Tibial artery (tissue), 4 donors: ENCODE results near the gene DRGX.

Source experiments
- DNase-seq, 2 donors: peaks; one replicate each; pipeline ENCODE4 v3.0.0-alpha.2; 2019
- H3K27ac ChIP-seq, 2 donors: fragments of 200-600 bp; sonication (generic) in 1 of 2; 1 replicate in 1 of 2; 2 replicates in 1 of 2; pipeline ENCODE4 v1.5.1; 2018 to 2019; ENCODE audit warnings: mild to moderate bottlenecking in 1 of 2
- H3K27me3 ChIP-seq, 2 donors: fragments of 200-600 bp; sonication (generic) in 1 of 2; one replicate each; pipeline versions ENCODE4 v1.5.1 to v1.6.0; 2016 to 2019
- H3K36me3 ChIP-seq, 3 donors: fragments of 200-600 bp; sonication (generic) in 2 of 3; one replicate each; pipeline ENCODE4 v1.5.1; 2016 to 2019; ENCODE audit warnings: mild to moderate bottlenecking in 2 of 3
- H3K4me1 ChIP-seq, 4 donors: fragments of 200-600 bp; sonication (generic) in 2 of 4; 1 replicate in 3 of 4; 2 replicates in 1 of 4; pipeline ENCODE4 v1.5.1; 2016 to 2019
- H3K4me3 ChIP-seq, 2 donors: fragments of 200-600 bp; sonication (generic) in 1 of 2; 1 replicate in 1 of 2; 2 replicates in 1 of 2; pipeline ENCODE4 v1.5.1; 2018 to 2019; ENCODE audit warnings: mild to moderate bottlenecking in 2 of 2
- H3K9me3 ChIP-seq, 3 donors: fragments of 200-600 bp; sonication (generic) in 1 of 3; one replicate each; pipeline ENCODE4 v1.5.1; 2016 to 2019
- intact Hi-C: fragments of 100-400 bp; cut with DNase I; formaldehyde crosslinking; loops from one replicate; pipeline ENCODE4 v1.15.0; 2023; ENCODE audit warnings: low total_unique reads
- TF ChIP-seq, protein P1 (sequence below), 2 experiments: fragments of 200-600 bp in 1 of 2; fragments of 450-650 bp in 1 of 2; IDR thresholded peaks; one replicate each; pipeline ENCODE4 v1.5.1; 2017 to 2019; ENCODE audit warnings: antibody characterized with exemption in 2 of 2, mild to moderate bottlenecking in 1 of 2, moderate library complexity in 1 of 2

Gene DRGX

DNA sequence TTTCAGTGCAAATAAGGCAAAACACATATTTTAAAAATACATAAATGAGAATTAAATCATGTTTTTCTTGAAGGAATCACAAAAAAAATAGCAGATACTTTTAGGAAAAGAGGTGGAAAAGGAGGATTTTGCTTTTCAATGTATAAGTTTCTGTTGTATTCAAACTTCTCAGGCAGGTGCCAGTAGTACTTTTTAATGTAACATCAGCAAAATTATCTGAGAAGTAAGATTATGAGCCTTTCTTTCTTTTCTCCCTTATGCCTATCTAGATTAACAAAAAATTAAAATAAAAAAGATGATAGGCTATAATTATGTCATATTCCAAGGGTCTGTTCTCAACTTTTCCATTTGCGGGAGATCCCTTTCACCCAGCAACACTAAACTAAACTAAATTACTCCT, 2.6 kb downstream of the DRGX start:
- Histone ChIP-seq H3K36me3 (no peaks in the 10 kb centered on the region), H3K9me3 (no peaks in the 10 kb centered on the region), H3K27me3 (peaks cover 0 to 68% of the 10 kb centered on the region in 2 donors), H3K4me1 (peaks cover 0 to 27% (median 13%) of the 10 kb centered on the region in 4 donors), H3K4me3 (no peak overlapping the region), H3K27ac (no peak overlapping the region)
- TF ChIP-seq, protein P1, sequence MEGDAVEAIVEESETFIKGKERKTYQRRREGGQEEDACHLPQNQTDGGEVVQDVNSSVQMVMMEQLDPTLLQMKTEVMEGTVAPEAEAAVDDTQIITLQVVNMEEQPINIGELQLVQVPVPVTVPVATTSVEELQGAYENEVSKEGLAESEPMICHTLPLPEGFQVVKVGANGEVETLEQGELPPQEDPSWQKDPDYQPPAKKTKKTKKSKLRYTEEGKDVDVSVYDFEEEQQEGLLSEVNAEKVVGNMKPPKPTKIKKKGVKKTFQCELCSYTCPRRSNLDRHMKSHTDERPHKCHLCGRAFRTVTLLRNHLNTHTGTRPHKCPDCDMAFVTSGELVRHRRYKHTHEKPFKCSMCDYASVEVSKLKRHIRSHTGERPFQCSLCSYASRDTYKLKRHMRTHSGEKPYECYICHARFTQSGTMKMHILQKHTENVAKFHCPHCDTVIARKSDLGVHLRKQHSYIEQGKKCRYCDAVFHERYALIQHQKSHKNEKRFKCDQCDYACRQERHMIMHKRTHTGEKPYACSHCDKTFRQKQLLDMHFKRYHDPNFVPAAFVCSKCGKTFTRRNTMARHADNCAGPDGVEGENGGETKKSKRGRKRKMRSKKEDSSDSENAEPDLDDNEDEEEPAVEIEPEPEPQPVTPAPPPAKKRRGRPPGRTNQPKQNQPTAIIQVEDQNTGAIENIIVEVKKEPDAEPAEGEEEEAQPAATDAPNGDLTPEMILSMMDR (IDR thresholded peaks at IDR 0.05), result no peak
- DNase-seq, result no peak
- intact Hi-C loops, result no loop called here

DNA sequence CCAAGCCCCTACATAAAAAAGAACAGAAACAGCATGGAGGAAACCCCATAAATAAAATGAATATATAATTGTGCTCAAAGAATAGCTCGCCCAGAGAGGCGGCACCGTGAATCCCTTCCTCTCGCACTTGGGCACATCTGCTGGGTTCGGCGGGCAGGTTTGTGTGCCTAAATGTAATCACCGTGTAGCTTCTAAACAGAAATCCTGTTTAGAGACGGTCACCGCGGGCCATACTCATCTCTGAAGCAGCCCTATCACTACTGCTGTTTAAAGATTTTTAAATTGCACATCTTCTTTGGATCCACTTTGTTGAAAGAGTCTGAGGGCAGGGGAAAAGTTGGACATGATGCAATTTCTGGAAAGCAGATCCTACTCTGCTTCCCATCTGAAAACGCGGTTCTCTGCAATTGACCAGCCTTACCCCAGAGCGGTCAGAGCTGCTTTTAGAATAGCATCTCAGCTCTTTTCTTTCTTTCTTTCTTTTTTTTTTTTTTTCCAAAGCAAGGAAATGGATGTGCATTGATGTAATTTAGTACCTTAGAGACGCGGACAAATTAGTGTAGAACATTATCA, 6.4 kb downstream of the DRGX start:
- Histone ChIP-seq H3K27ac (no peak overlapping the region), H3K4me3 (no peak overlapping the region), H3K27me3 (peaks cover 0 to 53% of the 10 kb centered on the region in 2 donors), H3K4me1 (no peaks in the 10 kb centered on the region), H3K36me3 (no peaks in the 10 kb centered on the region), H3K9me3 (no peaks in the 10 kb centered on the region)
- DNase-seq, result no peak
- intact Hi-C loops, result no loop called here
- TF ChIP-seq, protein P1 (IDR thresholded peaks at IDR 0.05), result no peak

DNA sequence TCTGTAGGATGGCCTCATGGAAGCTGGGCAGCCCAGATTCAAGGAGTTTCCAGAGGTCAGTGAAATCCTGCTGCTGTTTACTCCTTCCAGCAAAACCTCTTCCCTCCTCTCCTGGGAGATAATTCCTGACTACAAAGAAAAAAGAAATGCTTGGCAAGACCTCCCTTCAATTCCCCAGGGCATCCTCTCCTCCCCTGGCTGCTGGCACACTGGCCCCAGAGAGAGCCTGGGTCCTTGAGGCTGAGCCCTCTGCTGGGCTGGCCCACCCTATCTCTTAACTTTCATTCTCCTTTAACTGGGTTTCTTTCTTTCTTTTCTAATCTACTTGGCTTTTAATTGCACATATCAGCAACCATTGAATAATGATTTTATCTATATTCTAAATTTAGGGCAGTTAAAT, 7.7 kb downstream of the DRGX start:
- no peaks in the 10 kb centered on the region for H3K4me1 ChIP-seq
- H3K27ac ChIP-seq, result no peak overlapping the region
- H3K9me3 ChIP-seq, result no peaks in the 10 kb centered on the region
- peaks cover 0 to 48% of the 10 kb centered on the region in 2 donors for H3K27me3 ChIP-seq
- TF ChIP-seq, protein P1 (IDR thresholded peaks at IDR 0.05), result no peak
- no peaks in the 10 kb centered on the region for H3K36me3 ChIP-seq
- no peak for DNase-seq
- no peak overlapping the region for H3K4me3 ChIP-seq
- intact Hi-C loops, result no loop called here

DNA sequence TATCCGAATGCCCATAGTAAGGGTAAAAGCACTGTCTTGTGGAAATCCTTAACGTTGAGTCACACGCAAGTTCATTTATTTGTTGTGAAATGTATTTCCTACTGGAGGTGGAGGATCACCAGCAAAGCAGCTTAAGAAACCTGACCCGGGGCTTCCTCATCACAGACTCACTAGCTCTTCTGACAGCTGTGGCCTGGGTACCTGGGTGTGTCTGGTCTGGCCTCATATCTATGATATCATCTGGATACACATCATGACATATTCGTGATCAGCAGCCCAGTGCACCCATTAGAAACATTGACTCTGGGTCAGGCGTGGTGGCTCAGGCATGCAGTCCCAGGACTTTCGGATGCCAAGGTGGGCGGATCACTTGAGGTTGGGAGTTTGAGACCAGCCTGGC, 8.8 kb downstream of the DRGX start:
- no peak overlapping the region for H3K4me3 ChIP-seq
- H3K9me3 ChIP-seq, result no peaks in the 10 kb centered on the region
- H3K27ac ChIP-seq, result no peak overlapping the region
- H3K4me1 ChIP-seq, result no peaks in the 10 kb centered on the region
- H3K36me3 ChIP-seq, result no peaks in the 10 kb centered on the region
- no peak for DNase-seq
- intact Hi-C loops, result no loop called here
- peaks cover 0 to 44% of the 10 kb centered on the region in 2 donors for H3K27me3 ChIP-seq
- TF ChIP-seq, protein P1 (IDR thresholded peaks at IDR 0.05), result no peak

DNA sequence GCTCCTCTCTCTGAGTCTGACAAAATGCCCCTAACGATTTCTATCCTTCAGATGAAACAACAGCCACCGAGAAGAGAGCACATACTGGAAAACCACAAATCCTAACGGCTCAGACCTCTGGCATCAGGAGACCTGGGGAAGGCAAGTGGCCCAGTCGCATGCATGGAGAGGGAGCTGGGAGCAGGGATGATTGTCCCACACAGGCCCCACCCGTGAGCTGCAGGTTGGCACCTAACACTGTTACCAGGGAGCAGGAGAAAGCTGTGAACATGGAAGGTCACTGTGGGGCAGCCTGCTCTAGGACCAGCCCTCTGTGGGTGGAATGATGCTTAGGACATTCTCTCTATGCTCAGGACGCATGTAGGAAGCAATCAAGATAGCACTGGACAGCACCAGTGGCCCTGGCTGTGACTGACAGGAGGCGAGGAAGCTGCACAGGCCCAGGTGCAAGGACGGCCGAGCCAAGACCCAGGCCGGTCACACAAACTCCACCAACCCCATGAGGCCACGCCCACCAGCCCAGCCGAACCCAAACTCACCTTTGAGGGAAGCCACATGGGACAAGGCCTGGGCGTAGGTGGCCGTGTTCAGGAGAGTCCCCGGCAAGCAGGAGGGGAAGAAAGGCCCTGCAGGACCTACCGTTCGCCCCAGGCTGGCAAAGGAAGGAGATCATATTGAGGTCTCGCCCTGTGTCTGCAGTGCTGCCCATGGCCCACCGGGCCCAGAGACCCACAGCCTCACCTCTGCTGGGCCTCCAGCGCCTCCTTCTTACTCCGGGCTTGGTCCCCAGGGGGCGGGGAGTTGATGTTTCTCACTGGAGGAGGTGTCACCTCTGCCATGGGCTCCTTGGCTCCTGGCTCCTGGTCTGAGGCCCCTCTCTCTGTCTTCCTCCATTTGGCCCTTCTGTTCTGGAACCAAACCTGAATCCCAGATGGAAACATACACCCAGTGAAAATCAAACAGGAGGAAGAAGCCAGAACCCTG, 9.7 kb downstream of the DRGX start:
- intact Hi-C loops, result no loop called here
- no peaks in the 10 kb centered on the region for H3K36me3 ChIP-seq
- H3K27me3 ChIP-seq, result peaks cover 0 to 40% of the 10 kb centered on the region in 2 donors
- no peak overlapping the region for H3K4me3 ChIP-seq
- no peak for DNase-seq
- no peaks in the 10 kb centered on the region for H3K4me1 ChIP-seq
- TF ChIP-seq, protein P1 (IDR thresholded peaks at IDR 0.05), result no peak
- H3K27ac ChIP-seq, result no peak overlapping the region
- H3K9me3 ChIP-seq, result no peaks in the 10 kb centered on the region
